ENCODE measurements around the gene CNTFR.

GRCh38 chr9:34553511-34554021, 36.0 kb downstream of the CNTFR start:
- TF ChIP-seq CTCF (IDR thresholded peaks at IDR 0.05), result no peak
- TF ChIP-seq POLR2AphosphoS5 (IDR thresholded peaks at IDR 0.05; ENCODE audit: insufficient read depth in 1 of 2, low read depth in 1 of 2), result no peak
- no peak for TF ChIP-seq POLR2A (IDR thresholded peaks at IDR 0.05)
